Islet of Langerhans (tissue), 1 donor: ENCODE measurements around the gene CCNJL.

ENCODE experiments used
- FAIRE-seq: peaks from one replicate; lab custom pipeline; 2011; peaks lifted over from hg19 to GRCh38; lab: Jason Lieb, UNC

Gene CCNJL

DNA sequence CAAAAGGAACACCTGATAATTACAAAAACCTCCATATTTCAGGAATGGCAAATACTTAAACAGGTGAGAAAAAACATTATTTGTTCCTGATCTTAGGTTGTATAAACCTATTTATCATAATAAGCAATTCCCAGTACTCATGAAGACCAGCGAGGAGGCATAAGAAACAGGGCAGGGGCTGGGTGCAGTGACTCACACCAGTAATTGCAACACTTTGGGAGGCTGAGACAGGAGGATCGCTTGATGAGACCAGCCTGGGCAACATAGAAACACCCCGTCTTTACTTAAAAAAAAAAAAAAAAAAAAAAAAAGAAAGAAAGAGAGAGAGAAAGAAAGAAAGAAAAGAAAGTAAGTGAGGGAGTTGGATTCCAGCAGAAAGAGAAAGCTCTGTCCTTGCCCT, 21.6 kb downstream of the CCNJL start:
- no peak for FAIRE-seq

DNA sequence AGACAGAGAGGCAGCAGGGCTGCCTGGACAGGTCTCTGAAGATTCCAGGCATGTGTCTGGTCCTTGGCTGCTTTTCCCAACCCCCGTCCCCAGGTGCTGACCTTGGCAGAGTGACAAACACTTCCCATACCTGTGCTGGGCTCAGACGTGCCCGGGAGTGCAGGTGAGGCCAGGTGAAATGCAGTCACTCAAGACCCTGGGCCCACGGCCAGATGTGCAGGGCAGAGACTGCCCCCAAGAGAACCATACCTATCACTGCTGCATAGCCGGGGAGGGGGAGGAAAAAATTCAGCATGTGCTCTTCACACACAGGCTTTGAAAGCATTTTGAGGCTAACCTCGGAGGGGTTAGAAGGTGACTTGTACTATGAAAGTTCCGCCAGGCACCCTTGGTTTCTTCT, 22.6 kb downstream of the CCNJL start:
- no peak for FAIRE-seq

DNA sequence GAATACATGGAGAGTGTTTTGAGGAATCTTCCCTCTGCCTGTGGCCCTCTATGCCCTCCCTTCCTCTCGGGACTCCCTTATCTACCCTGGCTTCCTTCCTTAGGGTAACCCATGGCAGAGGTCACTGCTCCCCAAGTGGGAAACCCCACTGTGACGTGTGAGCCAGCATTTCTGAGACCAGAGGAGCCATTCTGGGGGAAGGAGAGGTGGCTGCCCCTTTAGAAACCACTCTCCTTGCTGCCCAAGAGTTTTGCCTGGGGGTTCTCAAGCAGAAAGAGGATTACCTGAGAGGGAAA, 23.1 kb downstream of the CCNJL start:
- FAIRE-seq, result no peak

DNA sequence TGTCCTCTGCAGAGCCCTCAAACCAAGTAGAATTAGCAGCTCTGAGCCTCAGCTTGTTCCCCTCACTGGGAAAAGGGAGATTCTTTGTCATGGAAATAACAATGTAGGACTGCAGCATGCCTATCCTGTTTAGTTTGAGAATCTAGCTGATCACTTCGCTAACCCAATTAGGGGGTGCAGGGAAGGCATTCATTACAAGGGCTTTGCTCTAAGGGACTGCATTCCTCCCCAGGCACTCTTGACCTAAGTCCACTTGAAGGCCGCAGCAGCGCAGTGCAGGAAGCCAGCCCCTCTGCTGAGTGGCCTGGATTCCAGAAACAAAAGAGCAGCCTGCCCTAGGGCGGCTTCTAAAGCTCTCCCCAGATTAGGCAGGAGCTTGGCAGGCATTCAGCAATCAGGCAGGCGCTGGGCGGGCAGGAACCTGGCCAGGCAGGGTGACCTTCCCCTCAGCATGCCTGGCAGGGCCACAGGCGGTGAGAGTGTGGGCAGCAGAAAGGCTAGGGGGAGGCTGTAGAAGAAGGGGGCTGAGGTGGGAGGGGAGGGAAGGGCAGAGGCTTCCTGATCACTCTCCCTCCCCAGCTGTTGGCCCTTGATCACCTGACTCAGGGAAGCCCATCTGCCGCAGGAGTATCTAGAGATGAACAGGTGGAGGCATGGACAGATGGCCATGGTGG, 24.8 kb downstream of the CCNJL start:
- no peak for FAIRE-seq

DNA sequence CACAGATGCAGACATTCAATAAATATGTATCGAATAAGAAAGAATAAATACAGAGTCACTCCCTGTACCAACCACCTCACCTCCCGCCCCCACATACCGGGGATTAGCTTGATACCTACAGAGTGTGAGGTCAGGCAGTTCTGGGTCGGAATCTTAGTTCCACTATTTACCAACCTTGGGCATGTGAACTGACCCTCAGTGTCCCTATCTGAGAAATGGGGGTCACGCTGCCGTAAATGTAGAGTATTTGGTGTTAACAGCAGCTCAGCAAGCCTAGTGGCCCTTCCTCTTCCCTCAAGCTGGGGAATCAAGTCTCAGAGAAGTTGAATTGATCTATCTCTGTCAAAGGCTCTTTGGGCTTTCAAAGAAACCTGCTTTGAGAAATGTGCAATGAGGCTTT, 25.4 kb downstream of the CCNJL start:
- FAIRE-seq, result no peak

- FAIRE-seq, result no peak
These were observed 27.0 kb downstream of the CCNJL start for GRCh38 chr5:160285316-160285715.

GRCh38 chr5:160284291-160284873, 28.0 kb downstream of the CCNJL start:
- no peak for FAIRE-seq

DNA sequence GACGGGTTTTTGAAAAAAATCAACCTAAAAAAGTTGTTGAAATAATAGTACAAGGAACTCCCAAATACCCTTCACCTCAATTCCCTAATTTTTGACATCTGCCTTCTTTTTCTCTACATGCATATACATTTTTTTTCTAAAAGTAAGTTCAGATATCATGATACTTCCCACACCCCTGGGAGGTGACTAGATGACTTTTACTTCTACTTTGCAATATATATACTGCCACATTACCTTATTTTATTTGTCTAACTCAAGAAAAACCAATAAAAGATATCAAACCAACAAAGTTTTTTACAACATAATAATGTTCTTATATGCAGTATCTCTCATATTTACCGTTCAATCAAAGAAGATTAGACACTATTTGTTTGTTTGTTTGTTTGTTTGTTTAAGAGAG, 31.1 kb downstream of the CCNJL start:
- FAIRE-seq, result no peak

GRCh38 chr5:160280384-160281095, 31.8 kb downstream of the CCNJL start:
- no peak for FAIRE-seq

GRCh38 chr5:160278343-160278742, 34.0 kb downstream of the CCNJL start:
- no peak for FAIRE-seq

GRCh38 chr5:160274483-160274931, 37.9 kb downstream of the CCNJL start:
- no peak for FAIRE-seq

DNA sequence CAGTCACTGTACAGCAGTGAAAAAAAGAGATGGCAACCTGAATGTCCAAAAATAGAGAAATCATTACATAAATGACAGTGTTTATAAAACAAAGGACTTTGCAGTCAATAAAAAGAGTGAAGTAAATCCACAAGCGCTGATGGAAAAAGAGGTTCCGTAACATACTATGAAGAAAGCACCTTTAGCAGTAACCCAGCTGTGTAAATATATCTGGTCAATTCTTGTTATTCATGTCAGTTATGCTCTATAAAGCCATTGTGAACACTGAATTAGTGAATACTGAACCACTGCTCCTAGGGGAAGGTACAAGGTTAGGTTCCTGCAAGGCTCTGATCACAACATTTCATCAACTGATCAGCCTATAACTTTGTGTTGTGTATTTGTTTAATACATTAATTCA, 39.5 kb downstream of the CCNJL start:
- FAIRE-seq, result no peak

DNA sequence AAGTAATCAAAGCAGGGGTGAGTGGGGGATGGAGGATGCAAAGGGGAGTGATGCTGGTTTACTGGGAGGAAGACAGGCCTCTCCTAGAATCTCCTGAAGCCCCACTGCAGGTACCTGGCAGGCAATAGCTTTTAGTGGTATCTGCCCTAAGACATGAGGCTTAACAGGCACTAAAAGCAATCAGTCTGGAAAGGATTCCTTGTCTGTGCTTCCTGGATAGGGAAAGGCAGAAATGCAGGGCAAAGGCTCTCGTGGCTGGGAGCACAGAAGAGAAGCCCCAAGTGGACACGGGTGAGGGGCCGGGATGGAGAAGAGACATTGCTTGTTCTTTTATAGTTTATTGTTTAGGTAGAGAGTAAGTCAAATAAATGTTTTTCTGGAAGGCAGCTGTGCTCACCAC, 40.1 kb downstream of the CCNJL start:
- no peak for FAIRE-seq

DNA sequence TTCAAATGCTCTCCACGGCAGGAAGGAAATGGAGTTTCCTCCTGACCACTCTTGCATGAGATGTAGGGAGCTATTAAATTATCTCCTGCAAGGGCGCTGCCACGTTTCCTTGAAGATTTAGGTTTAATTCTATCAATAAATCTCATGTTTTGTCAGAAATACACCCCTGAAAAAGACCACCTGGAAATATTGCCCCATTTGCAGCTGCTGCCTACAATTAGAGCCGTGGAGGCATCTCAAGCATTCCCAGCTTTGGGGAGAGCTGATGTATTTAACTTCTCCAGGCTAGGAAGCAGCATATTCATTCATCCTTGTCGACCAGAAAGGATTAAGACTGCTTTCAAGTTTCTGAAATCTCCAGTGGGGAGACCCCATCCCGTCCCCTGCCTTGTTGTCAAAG, 40.5 kb downstream of the CCNJL start:
- no peak for FAIRE-seq

DNA sequence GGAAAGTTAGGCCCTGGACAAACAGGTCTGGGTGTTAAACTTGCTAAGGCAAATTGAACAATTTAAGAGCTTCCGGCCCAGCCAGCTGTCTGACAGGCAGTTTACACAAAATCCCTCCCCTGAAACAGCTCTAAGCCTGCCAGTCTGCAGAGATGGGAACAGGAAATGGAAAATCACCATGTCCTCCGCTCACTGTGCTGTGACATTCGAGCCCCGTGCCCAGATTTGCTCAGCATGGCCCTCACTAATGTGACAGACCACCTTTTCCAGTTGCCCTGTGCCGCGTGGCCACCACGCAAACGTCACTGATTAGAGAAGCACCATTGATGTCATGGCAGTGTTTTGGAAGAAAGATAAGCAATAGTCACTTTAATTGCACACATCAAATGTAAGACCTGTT, 41.0 kb downstream of the CCNJL start:
- FAIRE-seq, result no peak

DNA sequence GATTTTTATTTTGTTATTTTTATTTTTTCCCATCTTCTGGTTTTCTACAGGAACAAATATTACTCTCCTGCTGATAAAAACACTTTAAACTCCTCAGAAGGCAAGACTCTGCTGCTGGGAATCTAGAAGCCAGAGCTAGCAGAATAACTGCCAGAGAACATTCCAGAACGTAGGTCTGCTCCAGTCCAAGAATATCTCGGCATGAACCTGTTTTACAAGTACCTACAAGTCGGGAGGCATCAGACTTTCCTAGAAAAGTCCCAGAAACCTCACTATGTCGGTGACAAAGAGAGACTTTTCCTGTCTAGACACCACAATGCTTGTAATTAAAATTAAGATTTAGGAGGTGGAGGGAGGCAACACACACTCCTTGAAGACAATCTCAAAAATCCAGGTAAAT, 41.7 kb downstream of the CCNJL start:
- FAIRE-seq, result no peak

GRCh38 chr5:160269017-160269416, 43.3 kb downstream of the CCNJL start:
- FAIRE-seq, result no peak

- FAIRE-seq, result no peak
These were observed 44.2 kb downstream of the CCNJL start for GRCh38 chr5:160268121-160268520.

- no peak for FAIRE-seq
These were observed 45.5 kb downstream of the CCNJL start for GRCh38 chr5:160266752-160267345.

DNA sequence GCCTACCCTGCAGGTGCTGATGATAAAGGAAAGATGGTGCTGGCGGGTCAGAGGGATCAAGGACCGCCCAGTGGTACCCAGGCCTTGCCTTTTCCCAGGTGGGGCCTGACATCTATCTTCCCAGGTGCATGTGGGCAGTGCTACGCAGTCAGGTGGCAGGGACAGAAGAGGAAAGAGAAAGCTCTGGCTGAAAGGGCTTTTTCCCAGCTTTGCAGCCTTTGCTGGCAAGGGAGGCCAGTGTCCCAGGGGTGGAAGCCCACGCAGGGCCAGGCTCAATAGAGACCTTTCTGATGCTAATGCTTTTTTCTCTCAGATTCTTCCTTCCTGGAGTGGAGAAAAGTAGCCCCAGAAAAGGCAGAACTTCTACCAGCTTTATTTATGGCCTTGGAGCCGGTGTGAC, 46.3 kb downstream of the CCNJL start:
- FAIRE-seq, result no peak

- FAIRE-seq, result no peak
These were observed 49.0 kb downstream of the CCNJL start for GRCh38 chr5:160263326-160263855.

GRCh38 chr5:160262151-160263074, 50.0 kb downstream of the CCNJL start:
- no peak for FAIRE-seq
